Gastroesophageal sphincter (tissue), 4 donors: ENCODE measurements around the gene THOP1. TPM values are rescaled to one million over a fixed set of nuclear protein-coding genes. Genes with fewer than 3 reads are reported as not detected.
"Not testable (repeated sequence)": the region's sequence is repeated elsewhere in the genome, so short reads cannot be mapped to it uniquely, and the experiment has no call there.

ENCODE experiments used
- ATAC-seq: fragments of 150-250 bp; one replicate; pipeline ENCODE4 v1.9.1; 2016; ENCODE audit warnings: mild to moderate bottlenecking, moderate library complexity
- H3K27ac ChIP-seq, 4 donors: fragments of 200-600 bp; sonication (generic) in 3 of 4; 1 replicate in 3 of 4; 2 replicates in 1 of 4; pipeline ENCODE4 v1.5.1; 2016 to 2019
- H3K27me3 ChIP-seq: fragments of 200-600 bp; sonication (generic); one replicate; pipeline ENCODE4 v1.5.1; 2019
- H3K36me3 ChIP-seq, 2 donors: fragments of 200-600 bp; sonication (generic); one replicate each; pipeline ENCODE4 v1.5.1; 2019; ENCODE audit warnings: control low read depth in 1 of 2
- H3K4me1 ChIP-seq, 3 donors: fragments of 200-600 bp; sonication (generic); 1 replicate in 2 of 3; 2 replicates in 1 of 3; pipeline ENCODE4 v1.5.1; 2016 to 2019; ENCODE audit warnings: control low read depth in 2 of 3
- H3K4me3 ChIP-seq, 2 donors: fragments of 200-600 bp; sonication (generic); one replicate each; pipeline ENCODE4 v1.5.1; 2019; ENCODE audit warnings: mild to moderate bottlenecking in 1 of 2, moderate library complexity in 1 of 2
- H3K9me3 ChIP-seq, 3 donors: fragments of 200-600 bp; sonication (generic); one replicate each; pipeline ENCODE4 v1.5.1; 2017 to 2019; ENCODE audit warnings: control low read depth in 2 of 3
- EP300 ChIP-seq: sonication (generic); formaldehyde crosslinking; IDR thresholded peaks from one replicate; pipeline ENCODE4 v1.6.1; 2017; ENCODE audit warnings: antibody characterized with exemption, mild to moderate bottlenecking
- POLR2A ChIP-seq, 2 donors: fragments of 450-650 bp; IDR thresholded peaks; one replicate each; pipeline ENCODE4 v1.6.1; 2017; ENCODE audit warnings: antibody characterized with exemption in 2 of 2, mild to moderate bottlenecking in 2 of 2, moderate library complexity in 1 of 2
- POLR2AphosphoS5 ChIP-seq: sonication (generic); formaldehyde crosslinking; IDR thresholded peaks from one replicate; pipeline ENCODE4 v1.6.1; 2017; ENCODE audit warnings: antibody characterized with exemption
- WGBS, 2 donors: methylation state at CpG; one replicate each; pipeline ENCODE4 v1.1.5; 2018; ENCODE audit warnings: low coverage in 1 of 2; 5-methylcytosine and 5-hydroxymethylcytosine counted together
- total RNA-seq, 4 donors: library from RNA; depleted of rRNA; stranded (reverse); fragments of >200 nt; gene quantifications; one replicate each; pipeline ENCODE4 v1.1.0, GENCODE V29; 2016
- TF ChIP-seq, protein P1 (sequence below), 4 experiments: fragments of 200-600 bp in 2 of 4; fragments of 450-650 bp in 2 of 4; sonication (generic) in 1 of 4; IDR thresholded peaks; one replicate each; pipeline ENCODE4 v1.5.1; 2017 to 2019; ENCODE audit warnings: antibody characterized with exemption in 4 of 4, mild to moderate bottlenecking in 2 of 4, moderate library complexity in 2 of 4

The THOP1 gene
- total RNA-seq, 4 donors from 2014 or later: 26.9 to 58.4 (median 38.7) TPM

DNA sequence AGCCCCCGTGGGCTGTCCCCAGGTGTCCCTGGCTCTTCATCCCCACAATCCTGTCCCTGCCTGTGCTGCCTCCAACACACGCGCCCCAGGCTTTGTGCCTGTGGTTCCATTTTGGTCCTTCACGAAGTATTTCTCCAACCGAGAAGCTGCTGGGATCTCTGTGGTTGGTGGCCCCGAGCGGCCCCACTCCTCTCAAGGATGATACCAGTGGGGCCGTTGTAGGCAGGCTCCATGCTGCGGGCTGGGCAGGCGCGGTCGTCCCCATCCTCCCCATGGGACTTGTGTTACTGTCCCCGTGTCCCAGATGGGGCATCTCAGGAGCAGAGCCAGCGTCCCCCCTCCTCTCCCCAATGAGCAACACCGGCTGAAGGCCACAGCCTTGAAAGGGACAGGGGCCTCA lies 30.6 kb downstream of the THOP1 start:
- Histone ChIP-seq H3K4me1 (peaks cover 0 to 10% (median 2%) of the 10 kb centered on the region in 3 donors), H3K27me3 (no peaks in the 10 kb centered on the region), H3K27ac (no peak overlapping the region), H3K36me3 (peaks cover 0 to 43% of the 10 kb centered on the region in 2 donors), H3K9me3 (no peaks in the 10 kb centered on the region), H3K4me3 (no peak overlapping the region)
- 60 to 88% methylated on average over 1 to 4 of the region's 15 CpGs for WGBS, 2 donors
- ATAC-seq: no peak
- TF ChIP-seq, protein P1, sequence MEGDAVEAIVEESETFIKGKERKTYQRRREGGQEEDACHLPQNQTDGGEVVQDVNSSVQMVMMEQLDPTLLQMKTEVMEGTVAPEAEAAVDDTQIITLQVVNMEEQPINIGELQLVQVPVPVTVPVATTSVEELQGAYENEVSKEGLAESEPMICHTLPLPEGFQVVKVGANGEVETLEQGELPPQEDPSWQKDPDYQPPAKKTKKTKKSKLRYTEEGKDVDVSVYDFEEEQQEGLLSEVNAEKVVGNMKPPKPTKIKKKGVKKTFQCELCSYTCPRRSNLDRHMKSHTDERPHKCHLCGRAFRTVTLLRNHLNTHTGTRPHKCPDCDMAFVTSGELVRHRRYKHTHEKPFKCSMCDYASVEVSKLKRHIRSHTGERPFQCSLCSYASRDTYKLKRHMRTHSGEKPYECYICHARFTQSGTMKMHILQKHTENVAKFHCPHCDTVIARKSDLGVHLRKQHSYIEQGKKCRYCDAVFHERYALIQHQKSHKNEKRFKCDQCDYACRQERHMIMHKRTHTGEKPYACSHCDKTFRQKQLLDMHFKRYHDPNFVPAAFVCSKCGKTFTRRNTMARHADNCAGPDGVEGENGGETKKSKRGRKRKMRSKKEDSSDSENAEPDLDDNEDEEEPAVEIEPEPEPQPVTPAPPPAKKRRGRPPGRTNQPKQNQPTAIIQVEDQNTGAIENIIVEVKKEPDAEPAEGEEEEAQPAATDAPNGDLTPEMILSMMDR (IDR thresholded peaks at IDR 0.05): no peak
- no peak for TF ChIP-seq POLR2A (IDR thresholded peaks at IDR 0.05)
- no peak for TF ChIP-seq POLR2AphosphoS5
- no peak for TF ChIP-seq EP300

DNA sequence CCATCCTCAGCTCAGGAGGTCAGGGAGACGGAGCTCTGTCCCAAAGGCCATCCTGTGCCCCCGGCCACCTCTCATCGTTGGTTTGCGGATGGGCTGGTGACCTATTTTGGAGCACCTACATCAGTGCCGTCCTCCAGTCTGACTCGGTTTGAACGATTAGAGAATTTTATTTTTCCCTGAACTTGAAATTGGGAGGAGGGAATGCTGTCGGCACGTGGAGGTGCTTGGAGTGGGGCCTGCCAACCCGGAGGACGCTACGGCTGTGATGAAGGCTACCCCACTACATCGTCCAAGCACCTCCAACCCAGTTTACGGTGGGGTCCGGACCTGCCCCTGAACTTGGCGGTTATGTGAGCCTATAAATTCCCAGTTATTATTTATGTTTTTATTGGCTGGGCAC lies 31.3 kb downstream of the THOP1 start:
- H3K4me1 ChIP-seq: peaks cover 0 to 14% (median 4%) of the 10 kb centered on the region in 3 donors
- 66 to 85% methylated on average over 5 to 10 of the region's 16 CpGs for WGBS, 2 donors
- no peak overlapping the region for H3K4me3 ChIP-seq
- no peaks in the 10 kb centered on the region for H3K9me3 ChIP-seq
- H3K27ac ChIP-seq: no peak overlapping the region
- H3K36me3 ChIP-seq: peaks cover 0 to 35% of the 10 kb centered on the region in 2 donors
- no peak for ATAC-seq
- no peak for TF ChIP-seq POLR2AphosphoS5
- H3K27me3 ChIP-seq: no peaks in the 10 kb centered on the region

DNA sequence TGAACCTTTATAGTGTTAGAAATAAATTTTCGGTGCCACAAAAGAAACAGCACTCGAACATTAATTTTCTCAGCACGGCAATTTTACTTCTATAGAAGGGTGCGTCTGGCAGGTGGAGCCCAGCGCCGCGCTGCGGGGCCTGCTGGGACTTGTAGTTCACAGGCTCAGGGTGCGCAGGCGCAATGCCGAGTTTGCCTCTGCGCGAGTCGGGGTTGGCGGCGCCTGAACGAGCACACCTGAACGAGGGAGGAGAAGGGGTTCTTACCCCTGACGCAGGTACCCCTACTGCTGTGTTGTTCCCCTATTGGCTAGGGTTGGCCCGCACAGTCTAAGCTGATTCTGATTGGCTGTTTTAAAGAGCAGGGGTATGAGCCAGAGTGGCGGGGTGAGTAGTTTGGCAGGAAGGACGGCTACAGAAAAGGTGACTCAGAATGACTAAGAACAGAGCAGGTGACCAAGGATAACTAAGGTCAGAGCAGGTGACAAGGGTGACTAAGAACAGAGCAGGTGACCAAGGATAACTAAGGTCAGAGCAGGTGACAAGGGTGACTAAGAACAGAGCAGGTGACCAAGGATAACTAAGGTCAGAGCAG lies 32.0 kb downstream of the THOP1 start:
- not testable (repeated sequence) for H3K9me3 ChIP-seq, H3K27me3 ChIP-seq, ATAC-seq, H3K4me3 ChIP-seq, H3K27ac ChIP-seq
- 50 to 60% methylated on average over 13 to 19 of the region's 22 CpGs for WGBS, 2 donors
- Histone ChIP-seq H3K36me3 (peaks cover 0 to 29% of the 10 kb centered on the region in 2 donors), H3K4me1 (peaks cover 0 to 14% (median 4%) of the 10 kb centered on the region in 3 donors)

DNA sequence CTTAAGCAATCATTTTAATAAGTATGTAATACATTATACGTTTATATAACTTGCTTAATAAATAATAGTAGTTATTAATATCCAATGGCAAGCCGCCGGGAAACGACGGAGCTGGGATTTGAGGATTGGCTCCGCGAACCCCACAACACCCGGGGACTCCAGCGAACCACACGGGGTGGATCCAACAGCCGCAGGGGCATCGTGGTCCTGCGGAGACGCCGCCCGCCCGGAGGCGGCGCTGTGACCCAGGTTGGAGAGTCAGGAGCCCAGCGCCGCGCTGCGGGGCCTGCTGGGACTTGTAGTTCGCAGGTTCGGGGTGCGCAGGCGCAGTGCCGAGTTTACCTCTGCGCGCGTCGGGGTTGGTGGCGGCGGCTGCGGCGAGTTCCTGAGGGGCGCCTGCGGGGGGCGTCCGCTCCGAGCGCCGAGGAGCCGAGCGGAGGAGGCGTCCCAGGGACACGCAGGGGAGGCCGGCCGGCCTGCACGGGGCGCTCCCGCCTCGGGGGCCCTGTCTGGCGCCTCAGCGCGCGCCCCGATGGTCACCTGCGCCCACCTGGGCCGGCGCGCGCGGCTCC lies 34.3 kb downstream of the THOP1 start, which contains the start of gene ZNF554:
TSS of gene ZNF554 (plus strand) at position 329 of the 572 bp plus-strand sequence. CDS start at position 533, 204 bp downstream.
- WGBS, 2 donors: 0 to 11% methylated on average over 1 of the region's 64 CpGs
- H3K36me3 ChIP-seq: peaks cover 0 to 27% of the 10 kb centered on the region in 2 donors
- no peaks in the 10 kb centered on the region for H3K9me3 ChIP-seq
- H3K27me3 ChIP-seq: no peaks in the 10 kb centered on the region
- ATAC-seq: peak; percentile 98
- H3K27ac ChIP-seq: peak within 1 kb of the TSS in 3 of 4 donors; percentile 72 to 86 (median 78)
- peak within 1 kb of the TSS; percentile 63 to 98 for H3K4me3 ChIP-seq
- H3K4me1 ChIP-seq: peaks cover 0 to 14% (median 4%) of the 10 kb centered on the region in 3 donors
- no peak for TF ChIP-seq EP300
- TF ChIP-seq, protein P1 (IDR thresholded peaks at IDR 0.05): peak in 3 of 4 experiments; percentile 98 to 99 (median 98)
- TF ChIP-seq POLR2AphosphoS5: peak; percentile 43
- TF ChIP-seq POLR2A (IDR thresholded peaks at IDR 0.05): peak; percentile 41 to 47

DNA sequence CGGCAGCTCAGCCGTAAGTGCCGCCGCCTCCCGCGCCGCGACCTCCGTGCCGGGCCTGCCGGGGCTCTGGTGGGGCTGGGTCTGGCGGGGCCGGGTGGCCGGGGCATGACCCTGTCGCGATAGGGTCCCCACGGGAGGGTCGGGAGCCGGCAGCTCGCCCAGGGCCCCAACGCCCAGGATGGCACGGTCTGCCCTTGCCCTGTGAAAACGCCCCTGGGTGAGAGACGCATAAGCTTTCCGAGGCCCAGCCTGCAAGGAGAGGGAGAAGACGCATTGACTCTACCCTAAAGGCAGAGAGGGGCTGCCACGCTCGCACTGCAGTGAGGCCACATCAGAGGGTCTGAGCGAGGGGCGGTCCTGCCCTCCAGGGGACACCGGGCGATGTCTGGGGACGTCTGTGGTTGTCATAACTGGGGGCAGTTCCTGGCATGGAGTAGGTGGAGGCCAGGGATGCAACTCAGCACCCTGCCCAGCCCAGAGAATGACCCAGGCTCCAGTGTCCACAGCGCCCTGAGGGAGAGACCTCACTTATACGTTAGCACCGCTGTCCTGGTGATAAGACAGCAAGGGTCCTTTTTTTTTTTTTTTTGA lies 34.9 kb downstream of the THOP1 start:
- peaks cover 0 to 14% (median 4%) of the 10 kb centered on the region in 3 donors for H3K4me1 ChIP-seq
- H3K27ac ChIP-seq: peak overlapping the region in 3 of 4 donors; percentile 72 to 86 (median 78)
- peaks cover 0 to 22% of the 10 kb centered on the region in 2 donors for H3K36me3 ChIP-seq
- peak; percentile 18 for ATAC-seq
- TF ChIP-seq POLR2A (IDR thresholded peaks at IDR 0.05) (no peak), POLR2AphosphoS5 (no peak), EP300 (no peak)
- TF ChIP-seq, protein P1 (IDR thresholded peaks at IDR 0.05): no peak
- peak overlapping the region; percentile 63 to 98 for H3K4me3 ChIP-seq
- H3K27me3 ChIP-seq: no peaks in the 10 kb centered on the region
- H3K9me3 ChIP-seq: no peaks in the 10 kb centered on the region
- WGBS, 2 donors: 10% methylated on average over 2 of the region's 36 CpGs; no CpG with 5 or more reads in 1 of the 2 donors
